ENCODE results near the gene NMRK1.

Gene NMRK1

DNA sequence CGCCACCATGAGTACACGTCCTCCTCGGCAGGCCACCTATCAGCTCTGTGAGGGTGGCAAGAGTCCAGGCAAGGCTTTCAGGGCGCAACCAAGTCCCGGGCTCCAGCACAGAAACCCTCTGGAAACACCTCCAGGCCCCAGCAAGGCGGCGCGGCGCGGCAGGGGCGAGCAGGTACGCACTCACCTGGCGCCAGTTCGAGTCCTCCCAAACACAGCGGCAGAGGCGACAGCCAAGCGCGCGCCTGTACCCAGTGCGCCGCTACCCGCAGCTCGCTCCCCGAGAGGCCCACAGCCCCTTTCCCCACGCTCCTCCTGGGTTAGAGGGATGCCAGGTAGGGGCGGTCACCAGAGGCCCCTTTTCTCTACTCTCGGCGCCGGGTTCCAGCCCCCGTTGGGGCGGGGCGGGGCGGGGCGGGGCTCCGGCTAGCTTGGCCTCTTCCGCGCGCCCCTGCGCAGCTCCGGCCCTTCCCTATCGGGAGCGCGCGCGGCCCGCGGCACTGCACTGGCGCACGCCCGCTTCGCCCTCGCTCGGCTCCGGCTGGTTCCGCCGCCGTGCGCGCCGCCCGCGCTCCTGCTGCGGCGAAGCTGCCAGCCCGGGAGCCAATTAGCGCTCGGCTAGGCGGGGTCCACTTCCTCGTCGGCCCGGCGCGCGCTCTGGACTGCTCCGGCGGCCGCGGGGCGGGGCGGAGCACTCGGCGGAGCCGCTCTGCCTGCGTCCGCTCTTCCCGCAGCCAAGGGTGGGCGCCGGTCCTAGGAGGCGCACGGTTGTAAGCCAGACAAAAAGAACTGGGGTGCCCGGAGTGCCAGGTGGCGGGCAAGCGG lies at the start of gene NMRK1, which contains the start of gene OSTF1:
Gene NMRK1 (minus strand): TSS at position 332 of the 822 bp plus-strand sequence. CDS start 5,040 bp downstream, outside the sequence.
Gene OSTF1 (plus strand): TSS at position 691 of the 822 bp plus-strand sequence. CDS start 179 bp downstream, outside the sequence.
- peak; percentile 91 for DNase-seq

- no peak for DNase-seq
Measured at GRCh38 chr9:75134495-75134894, 46.5 kb upstream of the NMRK1 start.

DNA sequence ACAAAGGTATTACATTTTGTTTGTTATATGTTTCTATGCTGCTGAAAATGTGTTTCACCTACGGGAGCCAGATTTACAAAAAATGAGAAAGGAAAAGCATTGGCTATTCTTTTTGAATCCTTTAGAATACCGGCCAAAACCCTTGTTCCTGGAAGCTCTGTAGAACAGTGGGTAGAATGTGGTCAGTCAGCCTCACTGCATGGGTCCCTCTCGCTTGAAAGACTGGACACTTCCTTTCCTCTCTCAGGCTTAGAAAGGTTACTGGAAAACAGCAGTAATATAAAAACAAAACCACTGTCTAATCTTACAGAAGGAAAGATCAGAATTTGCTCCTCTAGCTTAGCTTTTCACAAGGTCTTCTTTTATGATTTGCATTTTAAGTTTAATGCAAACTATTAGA lies 45.4 kb upstream of the NMRK1 start:
- no peak for DNase-seq

DNA sequence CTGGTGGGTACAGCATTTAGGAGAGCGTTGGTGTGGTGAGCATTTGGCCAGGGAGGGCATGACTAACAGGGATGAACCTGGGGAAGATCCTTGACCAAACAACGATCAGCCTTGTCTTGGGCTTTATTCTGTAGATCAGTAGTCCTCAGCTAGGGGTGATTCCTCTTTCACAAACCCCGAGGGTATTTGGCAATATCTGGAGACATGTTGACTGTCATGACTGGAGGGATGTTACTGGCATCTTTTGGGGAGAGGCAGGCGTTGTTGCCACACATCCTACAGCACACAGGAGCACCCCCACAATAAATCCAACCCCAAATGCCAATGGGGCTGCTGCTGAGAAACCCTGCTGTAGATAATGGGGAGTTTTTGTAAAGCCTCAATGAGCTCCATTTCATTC lies 44.3 kb upstream of the NMRK1 start:
- no peak for DNase-seq

DNA sequence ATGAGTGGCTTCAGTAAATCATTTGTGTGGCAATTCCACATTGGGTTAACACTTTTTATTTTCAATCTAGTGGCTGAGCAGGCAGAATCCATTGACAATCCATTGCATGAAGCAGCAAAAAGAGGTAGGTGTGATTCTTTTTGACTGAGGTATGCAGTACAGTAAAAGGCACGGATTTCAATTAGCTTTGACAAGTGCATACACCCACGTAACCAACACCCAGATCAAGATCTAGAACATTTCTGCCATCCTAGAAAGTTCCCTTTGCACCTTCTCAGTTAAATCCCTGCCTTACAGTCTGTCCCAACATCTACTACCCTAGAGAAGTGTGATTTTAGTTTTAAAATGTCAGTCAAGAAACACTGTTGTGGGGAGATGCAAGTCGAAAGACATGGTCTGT lies 43.7 kb upstream of the NMRK1 start:
- DNase-seq: no peak

DNA sequence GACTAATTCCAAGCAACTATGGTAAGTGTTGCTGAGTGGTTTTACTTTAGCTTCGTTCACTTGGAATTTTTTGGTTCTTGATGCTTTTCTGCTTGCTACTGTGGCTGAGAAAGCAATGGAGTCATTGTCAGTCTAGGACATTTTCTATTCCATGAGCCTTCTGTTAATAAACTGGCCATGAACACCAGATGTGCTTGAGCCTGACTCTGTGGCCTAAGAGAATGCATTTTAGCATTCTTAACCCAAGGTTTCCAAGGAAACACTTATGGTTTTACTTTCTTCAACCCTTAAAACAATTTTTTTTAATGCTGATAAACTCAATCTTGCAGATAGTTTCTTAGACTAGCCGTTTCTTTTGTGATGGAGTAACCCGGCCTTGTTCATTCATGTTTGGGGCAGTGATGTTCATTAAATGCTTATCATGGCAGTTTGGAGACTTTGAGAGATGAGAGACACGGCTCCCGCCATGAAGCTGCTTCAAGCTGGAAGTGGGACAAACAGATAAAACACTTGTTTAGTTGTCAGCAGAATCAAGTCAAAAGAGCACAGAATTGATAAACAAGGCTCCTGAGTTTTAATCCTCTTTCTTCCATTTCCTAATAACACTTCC lies 42.8 kb upstream of the NMRK1 start:
- DNase-seq: no peak

- DNase-seq: no peak
Measured at GRCh38 chr9:75130172-75130571, 42.2 kb upstream of the NMRK1 start.

DNA sequence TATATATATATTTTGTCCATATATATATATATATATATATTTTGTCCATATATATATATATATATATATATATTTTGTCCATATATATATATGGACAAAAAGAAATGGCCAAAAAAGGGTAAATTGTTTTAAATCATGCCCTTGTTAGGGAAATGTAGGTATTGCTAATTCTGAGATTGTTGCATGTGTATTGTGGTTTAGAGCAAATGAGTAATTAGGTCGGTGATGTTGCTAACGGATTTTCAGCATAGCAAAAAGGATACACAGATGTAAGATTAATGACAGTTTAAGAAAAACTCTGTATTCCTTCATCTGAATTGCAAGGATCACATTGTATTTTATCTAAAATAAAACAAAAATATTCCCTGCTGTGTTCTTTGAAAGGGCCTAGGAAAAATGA lies 40.6 kb upstream of the NMRK1 start:
- no peak for DNase-seq

GRCh38 chr9:75123696-75124095 lies 35.7 kb upstream of the NMRK1 start:
- no peak for DNase-seq

DNA sequence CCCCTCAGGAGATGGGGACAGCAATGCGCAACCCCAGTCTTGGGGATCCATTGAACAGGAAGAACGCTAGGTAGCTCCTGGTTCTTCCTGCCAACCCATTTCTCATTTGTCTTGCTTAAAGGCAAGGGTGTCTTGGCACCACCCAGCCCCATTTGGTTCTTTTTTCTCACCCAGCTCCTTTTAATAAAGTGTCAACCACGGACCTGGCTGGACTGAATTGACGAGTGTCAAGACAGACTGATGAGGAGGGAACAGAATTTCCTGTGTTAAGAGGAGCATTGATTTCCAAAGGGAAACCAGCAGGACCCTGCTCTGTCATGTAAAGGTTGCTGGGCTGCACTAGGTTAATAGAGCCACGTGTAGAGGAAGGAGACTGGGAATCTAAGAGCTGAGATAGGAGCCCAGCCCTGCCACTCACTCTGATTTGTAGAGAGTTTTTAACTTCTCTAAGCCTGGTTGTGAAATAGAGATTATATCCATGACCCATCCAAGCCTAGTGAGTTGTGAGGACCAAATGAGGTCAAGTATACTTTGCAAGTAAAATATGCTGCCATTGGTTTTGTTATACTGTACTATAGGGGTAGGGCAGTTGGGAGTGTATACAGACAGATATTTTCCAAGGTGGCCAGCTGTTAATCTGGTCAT lies 34.1 kb upstream of the NMRK1 start:
- no peak for DNase-seq

DNA sequence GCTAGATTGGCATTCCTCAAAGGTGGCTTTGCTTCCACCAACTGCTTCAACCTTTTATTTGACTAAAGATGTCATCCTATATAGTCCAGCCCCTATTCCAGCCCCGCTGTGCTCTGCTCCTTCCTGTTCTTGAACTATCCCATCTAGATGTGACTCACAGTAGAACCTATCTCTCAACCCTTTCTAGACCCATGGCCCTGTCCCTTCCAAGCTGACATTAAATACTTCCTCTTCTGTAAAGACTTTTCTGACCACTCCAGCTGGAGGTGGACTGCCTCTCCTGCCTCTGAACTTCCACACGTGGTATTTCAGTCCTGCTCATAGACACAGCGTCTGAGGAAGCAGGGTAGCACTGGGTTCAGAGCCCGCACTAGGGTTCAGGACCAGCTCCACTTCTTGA lies 32.7 kb upstream of the NMRK1 start:
- DNase-seq: no peak

DNA sequence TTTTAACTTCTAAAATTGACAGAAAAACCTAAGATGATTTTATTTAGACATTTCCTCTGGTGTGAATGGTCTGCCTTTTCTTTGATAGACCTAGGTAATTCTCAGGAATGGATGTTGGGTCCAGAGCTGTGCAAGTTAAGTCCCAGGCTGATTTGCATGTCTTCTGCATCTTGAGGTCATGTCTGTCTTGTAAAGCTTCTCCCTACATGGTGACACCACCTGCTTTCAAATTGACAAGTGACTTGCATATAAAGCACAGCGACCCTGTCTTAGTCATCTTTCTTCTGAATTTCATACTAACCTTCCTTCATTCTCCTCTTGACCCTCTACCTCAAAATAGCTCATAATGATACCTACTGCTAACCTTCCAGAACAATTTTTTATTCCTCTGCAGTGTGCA lies 29.6 kb upstream of the NMRK1 start:
- DNase-seq: no peak

- DNase-seq: no peak
Measured at GRCh38 chr9:75116306-75116705, 28.4 kb upstream of the NMRK1 start.

GRCh38 chr9:75112789-75113188 lies 24.8 kb upstream of the NMRK1 start:
- no peak for DNase-seq

DNA sequence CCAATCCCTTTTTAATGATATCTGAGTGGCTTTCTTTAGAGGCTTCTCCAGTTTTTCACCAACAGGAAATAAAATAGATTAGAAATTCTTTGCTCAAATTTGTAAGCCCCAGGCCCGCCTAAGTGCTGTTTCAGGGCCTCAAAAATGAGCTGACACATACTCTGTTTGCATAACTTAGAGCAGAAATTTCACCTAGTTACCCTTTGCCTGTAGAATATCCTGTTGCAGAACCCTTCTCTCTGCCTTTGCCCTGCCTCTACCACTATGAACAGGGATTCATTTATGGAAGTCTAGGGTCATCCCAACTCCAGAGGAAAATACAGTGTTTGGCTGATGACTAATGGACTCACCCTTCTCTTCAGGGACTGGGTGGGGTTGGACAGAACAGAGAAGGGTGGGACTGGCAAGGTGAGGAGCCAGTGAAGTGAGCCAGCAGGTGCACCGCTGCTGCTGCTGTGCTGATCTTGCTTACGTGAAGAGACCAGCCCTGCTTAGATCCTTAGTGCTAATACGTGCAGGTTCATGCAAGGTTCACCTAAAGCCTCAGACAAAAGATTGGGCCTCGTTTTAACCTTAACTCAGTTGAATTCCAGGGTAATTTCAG lies 23.2 kb upstream of the NMRK1 start:
- no peak for DNase-seq

- DNase-seq: no peak
Measured at GRCh38 chr9:75109210-75109839, 21.4 kb upstream of the NMRK1 start.

DNA sequence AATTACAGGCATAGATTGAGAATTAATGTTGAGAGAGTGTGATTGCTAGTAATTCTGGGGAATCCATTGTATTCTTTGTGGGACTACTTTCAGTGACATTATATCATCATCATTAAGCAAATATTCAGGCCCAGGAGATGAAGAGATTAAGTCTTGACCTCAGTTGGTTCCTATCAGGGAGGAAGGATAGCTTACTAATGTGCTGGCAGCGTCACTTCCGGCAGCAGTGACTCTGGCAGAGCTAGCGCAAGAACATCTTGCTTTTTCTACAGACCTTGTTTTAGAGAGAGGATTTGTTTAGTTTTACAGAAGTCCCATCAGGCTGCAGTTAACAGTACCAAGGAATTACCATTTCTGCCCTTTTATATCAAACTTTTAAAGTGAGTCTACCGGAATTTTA lies 20.6 kb upstream of the NMRK1 start:
- DNase-seq: no peak

DNA sequence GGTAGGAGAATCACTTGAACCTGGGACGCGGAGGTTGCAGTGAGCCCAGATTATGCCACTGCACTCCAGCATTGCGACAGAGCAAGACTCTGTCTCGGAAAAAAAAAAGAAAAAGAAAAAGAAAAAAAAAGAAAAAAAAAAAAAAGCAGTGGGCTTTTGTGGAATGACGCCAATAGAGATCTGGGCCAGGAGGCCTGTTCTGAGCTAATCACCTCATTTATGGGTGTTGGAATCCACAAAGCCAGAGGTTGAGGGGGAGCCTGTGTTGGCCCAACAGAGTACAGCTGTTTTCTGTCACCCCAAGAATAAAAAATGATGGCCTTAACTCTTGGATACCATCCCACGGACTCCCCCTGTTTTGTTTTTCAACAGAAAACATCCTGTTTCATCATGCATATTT lies 18.9 kb upstream of the NMRK1 start:
- no peak for DNase-seq

- DNase-seq: no peak
Measured at GRCh38 chr9:75105841-75106240, 17.9 kb upstream of the NMRK1 start.

DNA sequence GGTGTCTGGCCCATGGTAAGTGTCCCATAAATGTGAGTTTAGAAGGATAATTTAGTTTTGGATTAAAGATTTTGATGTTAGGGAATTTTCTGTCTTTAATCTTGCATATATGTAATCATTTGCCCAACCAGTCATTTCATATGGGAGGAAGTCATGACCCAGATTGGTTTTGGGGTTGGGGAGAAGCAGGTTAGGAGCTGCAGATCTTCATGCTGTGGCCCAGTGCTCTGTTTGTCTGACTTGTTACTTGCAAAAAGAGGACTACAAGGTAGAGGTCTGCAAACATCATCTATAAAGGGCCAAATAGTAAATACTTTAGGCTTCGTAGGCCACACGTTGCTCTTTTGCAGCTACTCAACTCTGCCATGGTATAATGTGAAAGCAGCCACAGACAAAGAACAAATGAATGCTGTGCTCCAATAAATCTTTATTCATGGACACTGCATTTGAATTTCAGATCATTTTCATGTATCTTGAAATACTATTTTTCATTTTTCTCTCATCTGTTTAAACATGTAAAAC lies 17.1 kb upstream of the NMRK1 start:
- no peak for DNase-seq

DNA sequence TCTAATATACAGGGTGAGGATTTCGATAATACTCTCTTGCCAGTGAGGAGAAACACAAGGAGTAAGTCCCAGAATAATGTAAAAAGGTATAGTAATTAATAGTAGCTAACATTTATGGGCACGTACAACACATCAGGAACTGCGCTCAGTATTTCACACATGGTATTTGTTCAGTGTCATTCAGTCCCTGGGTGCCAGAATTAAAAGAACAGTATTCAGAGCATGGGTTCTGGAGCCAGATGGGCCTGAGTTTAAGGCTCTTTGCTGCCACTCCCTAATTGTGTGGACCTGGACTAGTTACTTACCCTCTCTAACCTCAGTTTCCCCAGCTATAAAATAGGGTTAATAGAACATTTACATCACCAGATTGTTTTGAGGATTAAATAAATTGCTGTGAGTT lies 16.7 kb upstream of the NMRK1 start:
- DNase-seq: no peak

- no peak for DNase-seq
Measured at GRCh38 chr9:75102177-75102790, 14.3 kb upstream of the NMRK1 start.
